ENCODE data around the gene CEP250.
A peak's percentile ranks its signal among the peaks of the same experiment; 100 is the strongest.

The CEP250 gene, protein sequence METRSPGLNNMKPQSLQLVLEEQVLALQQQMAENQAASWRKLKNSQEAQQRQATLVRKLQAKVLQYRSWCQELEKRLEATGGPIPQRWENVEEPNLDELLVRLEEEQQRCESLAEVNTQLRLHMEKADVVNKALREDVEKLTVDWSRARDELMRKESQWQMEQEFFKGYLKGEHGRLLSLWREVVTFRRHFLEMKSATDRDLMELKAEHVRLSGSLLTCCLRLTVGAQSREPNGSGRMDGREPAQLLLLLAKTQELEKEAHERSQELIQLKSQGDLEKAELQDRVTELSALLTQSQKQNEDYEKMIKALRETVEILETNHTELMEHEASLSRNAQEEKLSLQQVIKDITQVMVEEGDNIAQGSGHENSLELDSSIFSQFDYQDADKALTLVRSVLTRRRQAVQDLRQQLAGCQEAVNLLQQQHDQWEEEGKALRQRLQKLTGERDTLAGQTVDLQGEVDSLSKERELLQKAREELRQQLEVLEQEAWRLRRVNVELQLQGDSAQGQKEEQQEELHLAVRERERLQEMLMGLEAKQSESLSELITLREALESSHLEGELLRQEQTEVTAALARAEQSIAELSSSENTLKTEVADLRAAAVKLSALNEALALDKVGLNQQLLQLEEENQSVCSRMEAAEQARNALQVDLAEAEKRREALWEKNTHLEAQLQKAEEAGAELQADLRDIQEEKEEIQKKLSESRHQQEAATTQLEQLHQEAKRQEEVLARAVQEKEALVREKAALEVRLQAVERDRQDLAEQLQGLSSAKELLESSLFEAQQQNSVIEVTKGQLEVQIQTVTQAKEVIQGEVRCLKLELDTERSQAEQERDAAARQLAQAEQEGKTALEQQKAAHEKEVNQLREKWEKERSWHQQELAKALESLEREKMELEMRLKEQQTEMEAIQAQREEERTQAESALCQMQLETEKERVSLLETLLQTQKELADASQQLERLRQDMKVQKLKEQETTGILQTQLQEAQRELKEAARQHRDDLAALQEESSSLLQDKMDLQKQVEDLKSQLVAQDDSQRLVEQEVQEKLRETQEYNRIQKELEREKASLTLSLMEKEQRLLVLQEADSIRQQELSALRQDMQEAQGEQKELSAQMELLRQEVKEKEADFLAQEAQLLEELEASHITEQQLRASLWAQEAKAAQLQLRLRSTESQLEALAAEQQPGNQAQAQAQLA (N-terminal part only)

GRCh38 chr20:35454881-35455609, at the start of gene CEP250:
Gene CEP250, plus strand, starts transcription at chr20:35455598. Its CDS starts 6,770 bp downstream, at chr20:35462368.
- DNase-seq = peak; percentile 97
- H2AFZ ChIP-seq (ENCODE audit: low read depth, low read length) = peak within 1 kb of the TSS; percentile 97
- peak within 1 kb of the TSS; percentile 71 to 80 for H3K4me3 ChIP-seq (ENCODE audit: low read depth in 1 of 2, low read length in 2 of 2)
- ATAC-seq (ENCODE audit: insufficient read depth, low read depth) = peak; percentile 92
- H3K9me3 ChIP-seq (ENCODE audit: insufficient read depth, low read length, severe bottlenecking) = no peaks in the 10 kb centered on the region
- H3K36me3 ChIP-seq (ENCODE audit: insufficient read depth, low read length) = peaks cover 5% of the 10 kb centered on the region
- H3K27ac ChIP-seq (ENCODE audit: low read length) = peak within 1 kb of the TSS; percentile 94
- 0 out of 2 replicates have a peak, but pooled peaks cover 3% of the 10 kb centered on the region for H4K20me1 ChIP-seq (ENCODE audit: insufficient read depth, low read length)
- TF ChIP-seq EZH2 (IDR thresholded peaks at IDR 0.05; ENCODE audit: borderline replicate concordance, low read depth, low read length, severe bottlenecking) (no peak), CTCF (IDR thresholded peaks at IDR 0.05; ENCODE audit: borderline replicate concordance, extremely low read depth, low read length, poor library complexity, severe bottlenecking) (no peak)
- H3K4me2 ChIP-seq (ENCODE audit: insufficient read depth, low read length) = peak within 1 kb of the TSS; percentile 70
- H3K79me2 ChIP-seq (ENCODE audit: insufficient read depth, low read length) = peaks cover 48% of the 10 kb centered on the region
- H3K4me1 ChIP-seq (ENCODE audit: insufficient read depth, low read length) = peaks cover 40% of the 10 kb centered on the region
- peak within 1 kb of the TSS; percentile 76 for H3K9ac ChIP-seq (ENCODE audit: low read depth, low read length)
- no peaks in the 10 kb centered on the region for H3K27me3 ChIP-seq (ENCODE audit: insufficient read depth, low read length, poor library complexity)

- Histone ChIP-seq H3K36me3 (ENCODE audit: insufficient read depth, low read length) (peaks cover 48% of the 10 kb centered on the region), H3K4me1 (ENCODE audit: insufficient read depth, low read length) (peaks cover 9% of the 10 kb centered on the region), H3K4me3 (ENCODE audit: low read depth in 1 of 2, low read length in 2 of 2) (no peak overlapping the region), H2AFZ (ENCODE audit: low read depth, low read length) (no peak overlapping the region), H3K9ac (ENCODE audit: low read depth, low read length) (no peak overlapping the region), H3K9me3 (ENCODE audit: insufficient read depth, low read length, severe bottlenecking) (peaks cover 5% of the 10 kb centered on the region), H3K27ac (ENCODE audit: low read length) (no peak overlapping the region), H3K79me2 (ENCODE audit: insufficient read depth, low read length) (peaks cover 84% of the 10 kb centered on the region), H3K27me3 (ENCODE audit: insufficient read depth, low read length, poor library complexity) (no peaks in the 10 kb centered on the region), H4K20me1 (ENCODE audit: insufficient read depth, low read length) (peaks cover 8% of the 10 kb centered on the region; the same call in 1 of the 2 replicates), H3K4me2 (ENCODE audit: insufficient read depth, low read length) (no peak overlapping the region)
- no peak for DNase-seq
- ATAC-seq (ENCODE audit: insufficient read depth, low read depth) = no peak
- no peak for TF ChIP-seq CTCF (IDR thresholded peaks at IDR 0.05; ENCODE audit: borderline replicate concordance, extremely low read depth, low read length, poor library complexity, severe bottlenecking)
- TF ChIP-seq EZH2 (IDR thresholded peaks at IDR 0.05; ENCODE audit: borderline replicate concordance, low read depth, low read length, severe bottlenecking) = no peak
Measured at GRCh38 chr20:35405775-35406174, 49.6 kb upstream of the CEP250 start.

DNA sequence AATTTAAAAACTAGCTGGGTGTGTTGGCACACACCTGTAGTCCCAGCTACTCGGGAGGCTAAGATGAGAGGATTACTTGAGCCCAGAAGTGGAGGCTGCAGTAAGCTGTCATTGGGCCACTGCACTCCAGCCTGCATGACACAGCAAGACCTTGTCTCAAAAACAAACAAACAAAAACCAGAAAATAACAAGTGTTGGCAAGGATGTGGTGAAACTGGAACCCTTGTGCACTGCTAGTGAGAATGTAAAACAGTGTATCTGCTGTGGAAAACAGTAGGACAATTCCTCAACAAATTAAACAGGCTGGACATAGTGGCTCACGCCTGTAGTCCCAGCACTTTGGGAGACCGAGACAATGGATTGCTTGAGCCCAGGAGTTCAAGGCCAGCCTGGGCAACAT, 47.1 kb upstream of the CEP250 start:
- Histone ChIP-seq H3K79me2 (ENCODE audit: insufficient read depth, low read length) (peaks cover 74% of the 10 kb centered on the region), H3K36me3 (ENCODE audit: insufficient read depth, low read length) (peaks cover 48% of the 10 kb centered on the region), H3K4me2 (ENCODE audit: insufficient read depth, low read length) (no peak overlapping the region), H3K9me3 (ENCODE audit: insufficient read depth, low read length, severe bottlenecking) (peaks cover 5% of the 10 kb centered on the region), H3K27me3 (ENCODE audit: insufficient read depth, low read length, poor library complexity) (no peaks in the 10 kb centered on the region), H3K9ac (ENCODE audit: low read depth, low read length) (no peak overlapping the region), H3K4me3 (ENCODE audit: low read depth in 1 of 2, low read length in 2 of 2) (no peak overlapping the region), H3K27ac (ENCODE audit: low read length) (no peak overlapping the region), H2AFZ (ENCODE audit: low read depth, low read length) (no peak overlapping the region), H4K20me1 (ENCODE audit: insufficient read depth, low read length) (no peaks in the 10 kb centered on the region), H3K4me1 (ENCODE audit: insufficient read depth, low read length) (peaks cover 22% of the 10 kb centered on the region)
- ATAC-seq (ENCODE audit: insufficient read depth, low read depth) (no peak), DNase-seq (no peak)
- TF ChIP-seq EZH2 (IDR thresholded peaks at IDR 0.05; ENCODE audit: borderline replicate concordance, low read depth, low read length, severe bottlenecking) (no peak), CTCF (IDR thresholded peaks at IDR 0.05; ENCODE audit: borderline replicate concordance, extremely low read depth, low read length, poor library complexity, severe bottlenecking) (no peak)

Data from DND-41 (cell line).